H9 (cell line): ENCODE data around the gene UBE2V1. TPM values are rescaled to one million over a fixed set of nuclear protein-coding genes. Genes with fewer than 3 reads are reported as not detected.
"Not testable (repeated sequence)": the region's sequence is repeated elsewhere in the genome, so short reads cannot be mapped to it uniquely, and the experiment has no call there.

Source experiments
- DNase-seq: peaks from one replicate; pipeline ENCODE4 v3.0.0-alpha.2; 2017
- H2AFZ ChIP-seq: one replicate; pipeline ENCODE4 v1.6.1; 2013; ENCODE audit warnings: mild to moderate bottlenecking, low read length, control low read depth, moderate library complexity
- H2AK5ac ChIP-seq: 2 replicates; pipeline ENCODE4 v1.6.1; 2013; ENCODE audit warnings: low read length, control low read depth, mixed read lengths; ENCODE audit not compliant: insufficient read length
- H2BK120ac ChIP-seq: one replicate; pipeline ENCODE4 v1.6.1; 2013; ENCODE audit warnings: low read depth, mild to moderate bottlenecking, low read length, control low read depth, inconsistent platforms; ENCODE audit not compliant: poor library complexity, severe bottlenecking
- H2BK12ac ChIP-seq: 2 replicates; pipeline ENCODE4 v1.6.1; 2013; ENCODE audit warnings: low read length, control low read depth, mixed read lengths, low read depth; ENCODE audit not compliant: insufficient read length
- H2BK15ac ChIP-seq: 2 replicates; pipeline ENCODE4 v1.6.1; 2013; ENCODE audit warnings: low read depth, low read length, control low read depth
- H2BK20ac ChIP-seq: one replicate; pipeline ENCODE4 v1.6.1; 2013; ENCODE audit warnings: low read depth, mild to moderate bottlenecking, low read length, control low read depth, inconsistent platforms; ENCODE audit not compliant: poor library complexity, severe bottlenecking
- H2BK5ac ChIP-seq: 2 replicates; pipeline ENCODE4 v1.6.1; 2013; ENCODE audit warnings: low read length, control low read depth, mixed read lengths; ENCODE audit not compliant: insufficient read length
- H3K14ac ChIP-seq: 2 replicates; pipeline ENCODE4 v1.6.1; 2013; ENCODE audit warnings: low read length, control low read depth; ENCODE audit not compliant: insufficient read depth
- H3K18ac ChIP-seq: 2 replicates; pipeline ENCODE4 v1.6.1; 2013; ENCODE audit warnings: low read depth, mild to moderate bottlenecking, mixed read lengths, low read length, control low read depth; ENCODE audit not compliant: insufficient read length
- H3K23ac ChIP-seq: 2 replicates; pipeline ENCODE4 v1.6.1; 2013; ENCODE audit warnings: low read length, control low read depth, mixed read lengths, low read depth; ENCODE audit not compliant: insufficient read length
- H3K23me2 ChIP-seq: 2 replicates; pipeline ENCODE4 v1.6.1; 2013; ENCODE audit warnings: low read depth, mild to moderate bottlenecking, mixed read lengths, low read length, control low read depth; ENCODE audit not compliant: insufficient read length, poor library complexity, severe bottlenecking
- H3K27ac ChIP-seq: 2 replicates; pipeline ENCODE4 v1.5.1; 2013; ENCODE audit warnings: low read length, control low read depth, mixed read lengths, low read depth; ENCODE audit not compliant: insufficient read length
- H3K27me3 ChIP-seq: 2 replicates; pipeline ENCODE4 v1.6.1; 2013; ENCODE audit warnings: low read length, control low read depth, inconsistent platforms; ENCODE audit not compliant: insufficient read depth
- H3K4ac ChIP-seq: 2 replicates; pipeline ENCODE4 v1.6.1; 2013; ENCODE audit warnings: low read depth, mild to moderate bottlenecking, control low read depth, inconsistent platforms, low read length, moderate library complexity
- H3K4me1 ChIP-seq: 2 replicates; pipeline ENCODE4 v1.6.1; 2013; ENCODE audit warnings: low read length, control low read depth, inconsistent platforms; ENCODE audit not compliant: insufficient read depth
- H3K4me2 ChIP-seq: 2 replicates; pipeline ENCODE4 v1.6.1; 2013; ENCODE audit warnings: low read length, control low read depth, mixed read lengths; ENCODE audit not compliant: insufficient read length, insufficient read depth
- H3K56ac ChIP-seq: 2 replicates; pipeline ENCODE4 v1.6.1; 2013; ENCODE audit warnings: low read depth, mild to moderate bottlenecking, mixed read lengths, low read length, control low read depth; ENCODE audit not compliant: insufficient read length
- H3K79me1 ChIP-seq: 2 replicates; pipeline ENCODE4 v1.6.1; 2013; ENCODE audit warnings: low read depth, mild to moderate bottlenecking, moderate library complexity, low read length, control low read depth, inconsistent platforms; ENCODE audit not compliant: insufficient read depth, poor library complexity, severe bottlenecking
- H3K79me2 ChIP-seq: 2 replicates; pipeline ENCODE4 v1.6.1; 2013; ENCODE audit warnings: low read length, control low read depth, inconsistent platforms; ENCODE audit not compliant: insufficient read depth
- H3K9ac ChIP-seq: 2 replicates; pipeline ENCODE4 v1.6.1; 2013; ENCODE audit warnings: low read length, control low read depth, mixed read lengths; ENCODE audit not compliant: insufficient read length; ENCODE audit errors: extremely low read depth
- H3K9me3 ChIP-seq: one replicate; pipeline ENCODE4 v1.6.1; 2013; ENCODE audit warnings: low read depth, low read length, inconsistent platforms; ENCODE audit not compliant: control insufficient read depth
- H3T11ph ChIP-seq: one replicate; pipeline ENCODE4 v1.6.1; 2013; ENCODE audit warnings: mild to moderate bottlenecking, low read length, control low read depth, inconsistent platforms
- H4K20me1 ChIP-seq: one replicate; pipeline ENCODE4 v1.6.1; 2013; ENCODE audit not compliant: control insufficient read depth, insufficient read length, insufficient read depth
- H4K5ac ChIP-seq: 2 replicates; pipeline ENCODE4 v1.6.1; 2013; ENCODE audit warnings: low read depth, mild to moderate bottlenecking, mixed read lengths, low read length, control low read depth; ENCODE audit not compliant: insufficient read length
- H4K8ac ChIP-seq: replicated peaks from 2 replicates; pipeline ENCODE4 v1.6.1; 2013; ENCODE audit warnings: low read length, control low read depth, mixed read lengths, low read depth; ENCODE audit not compliant: insufficient read length
- H4K91ac ChIP-seq: 2 replicates; pipeline ENCODE4 v1.6.1; 2013; ENCODE audit warnings: low read depth, mild to moderate bottlenecking, moderate library complexity, mixed read lengths, low read length, control low read depth; ENCODE audit not compliant: insufficient read length
- H3K27ac Mint-ChIP-seq, 3 experiments: 2 replicates in 2 of 3; 3 replicates in 1 of 3; pipeline ENCODE4 v1.8.0; 2020 to 2021; ENCODE audit warnings: mixed read lengths in 3 of 3, mild to moderate bottlenecking in 1 of 3, moderate library complexity in 1 of 3
- H3K27me3 Mint-ChIP-seq: 2 replicates; pipeline ENCODE4 v1.8.0; 2021; ENCODE audit warnings: low read depth, mild to moderate bottlenecking, moderate library complexity, mixed read lengths
- H3K36me3 Mint-ChIP-seq, 3 experiments: 2 replicates in 2 of 3; 3 replicates in 1 of 3; pipeline ENCODE4 v1.8.0; 2020 to 2021; ENCODE audit warnings: low read depth in 3 of 3, mixed read lengths in 3 of 3; ENCODE audit not compliant: insufficient read depth in 1 of 3
- H3K4me1 Mint-ChIP-seq, 2 experiments: 2 replicates each; pipeline ENCODE4 v1.8.0; 2020; ENCODE audit warnings: mixed read lengths in 2 of 2
- H3K4me3 Mint-ChIP-seq, 2 experiments: 2 replicates in 1 of 2; 3 replicates in 1 of 2; pipeline ENCODE4 v1.8.0; 2020 to 2021; ENCODE audit warnings: mild to moderate bottlenecking in 2 of 2, mixed read lengths in 2 of 2, moderate library complexity in 1 of 2
- H3K9me3 Mint-ChIP-seq, 2 experiments: 2 replicates in 1 of 2; 3 replicates in 1 of 2; pipeline ENCODE4 v1.8.0; 2020; ENCODE audit warnings: mild to moderate bottlenecking in 2 of 2, mixed read lengths in 2 of 2, moderate library complexity in 1 of 2
- WGBS: extraction: QIAGEN DNeasy Blood & Tissue Kit; methylation state at CpG from one replicate; pipeline ENCODE4 v1.1.7; 2013; ENCODE audit warnings: missing lambda C conversion rate, low lambda C conversion rate, mixed read lengths; ENCODE audit not compliant: insufficient read length; ENCODE audit errors: extremely low coverage; 5-methylcytosine and 5-hydroxymethylcytosine counted together
- total RNA-seq: library from RNA; stranded (reverse); gene quantifications from 2 replicates; pipeline ENCODE4 v1.2.1, GENCODE V29; 2021
- TF ChIP-seq, protein P1 (sequence below): fragments of 200-600 bp; sonication (generic); conservative IDR thresholded peaks from 3 replicates; pipeline ENCODE4 v1.8.0; 2021; ENCODE audit warnings: antibody characterized with exemption, mild to moderate bottlenecking

The UBE2V1 gene
- total RNA-seq, 1 experiment from 2014 or later: 152 TPM

DNA sequence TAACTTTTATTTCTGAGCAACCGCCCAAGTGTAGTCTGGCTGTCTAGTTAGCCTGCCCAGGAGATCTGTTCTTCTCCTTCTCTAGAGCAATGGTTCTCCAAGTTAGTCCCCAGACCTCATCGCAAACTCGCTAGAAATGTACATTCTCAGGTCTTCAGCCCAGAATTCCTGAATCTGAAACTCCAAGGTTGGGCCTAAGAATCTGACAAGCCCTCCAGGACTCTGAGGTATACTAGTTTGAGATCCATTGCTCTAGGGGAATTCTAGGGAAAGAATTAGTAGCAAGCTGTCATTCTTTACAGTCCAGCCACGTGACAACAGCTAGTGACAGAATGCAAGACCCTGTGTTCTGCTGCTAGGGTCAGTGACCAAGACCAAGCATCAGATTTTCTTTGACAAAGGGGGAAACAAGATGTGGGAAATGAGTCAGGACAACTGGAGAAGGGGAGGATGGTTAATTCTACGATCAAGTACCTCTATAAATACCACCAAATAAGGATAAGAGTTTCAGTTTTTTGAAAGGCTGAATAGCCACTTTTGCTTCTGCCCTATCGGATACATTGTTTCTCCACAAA lies 5.8 kb downstream of the UBE2V1 start:
- Mint-ChIP-seq H3K27me3 (no peaks in the 10 kb centered on the region), H3K36me3 (peaks cover 4 to 26% (median 22%) of the 10 kb centered on the region in 3 experiments; a peak in 6 of 7 replicates), H3K4me3 (no peak overlapping the region), H3K27ac (no peak overlapping the region), H3K9me3 (no peaks in the 10 kb centered on the region), H3K4me1 (peaks cover 39 to 51% of the 10 kb centered on the region in 2 experiments)
- H2AK5ac ChIP-seq: no peak overlapping the region
- no peak overlapping the region for H3K4ac ChIP-seq
- no peak overlapping the region for H2BK120ac ChIP-seq
- H2BK15ac ChIP-seq: no peak overlapping the region
- H4K91ac ChIP-seq: no peak overlapping the region
- H2BK20ac ChIP-seq: no peak overlapping the region
- no peak overlapping the region for H2AFZ ChIP-seq
- no peak for DNase-seq
- TF ChIP-seq, protein P1, sequence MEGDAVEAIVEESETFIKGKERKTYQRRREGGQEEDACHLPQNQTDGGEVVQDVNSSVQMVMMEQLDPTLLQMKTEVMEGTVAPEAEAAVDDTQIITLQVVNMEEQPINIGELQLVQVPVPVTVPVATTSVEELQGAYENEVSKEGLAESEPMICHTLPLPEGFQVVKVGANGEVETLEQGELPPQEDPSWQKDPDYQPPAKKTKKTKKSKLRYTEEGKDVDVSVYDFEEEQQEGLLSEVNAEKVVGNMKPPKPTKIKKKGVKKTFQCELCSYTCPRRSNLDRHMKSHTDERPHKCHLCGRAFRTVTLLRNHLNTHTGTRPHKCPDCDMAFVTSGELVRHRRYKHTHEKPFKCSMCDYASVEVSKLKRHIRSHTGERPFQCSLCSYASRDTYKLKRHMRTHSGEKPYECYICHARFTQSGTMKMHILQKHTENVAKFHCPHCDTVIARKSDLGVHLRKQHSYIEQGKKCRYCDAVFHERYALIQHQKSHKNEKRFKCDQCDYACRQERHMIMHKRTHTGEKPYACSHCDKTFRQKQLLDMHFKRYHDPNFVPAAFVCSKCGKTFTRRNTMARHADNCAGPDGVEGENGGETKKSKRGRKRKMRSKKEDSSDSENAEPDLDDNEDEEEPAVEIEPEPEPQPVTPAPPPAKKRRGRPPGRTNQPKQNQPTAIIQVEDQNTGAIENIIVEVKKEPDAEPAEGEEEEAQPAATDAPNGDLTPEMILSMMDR: no peak
- no peak overlapping the region for H3K4me2 ChIP-seq
- peaks cover 66% of the 10 kb centered on the region; the same call in 1 of the 2 replicates for H3K79me2 ChIP-seq
- H3K23me2 ChIP-seq: peaks cover 6% of the 10 kb centered on the region
- H4K20me1 ChIP-seq: peaks cover 2% of the 10 kb centered on the region
- no peak overlapping the region for H2BK12ac ChIP-seq
- H3K9ac ChIP-seq: no peak overlapping the region
- H3T11ph ChIP-seq: no peak overlapping the region
- H3K9me3 ChIP-seq: no peaks in the 10 kb centered on the region
- no peak overlapping the region for H3K23ac ChIP-seq
- no peaks in the 10 kb centered on the region for H3K27me3 ChIP-seq
- H3K27ac ChIP-seq: no peak overlapping the region
- H4K8ac ChIP-seq: no peak overlapping the region
- peaks cover 3% of the 10 kb centered on the region for H3K4me1 ChIP-seq
- H3K56ac ChIP-seq: no peak overlapping the region
- WGBS: no CpG with 5 or more reads among the region's 6 CpGs
- H3K14ac ChIP-seq: no peak overlapping the region
- H3K79me1 ChIP-seq: peaks cover 7% of the 10 kb centered on the region
- no peak overlapping the region for H3K18ac ChIP-seq
- no peak overlapping the region for H4K5ac ChIP-seq
- no peak overlapping the region for H2BK5ac ChIP-seq

DNA sequence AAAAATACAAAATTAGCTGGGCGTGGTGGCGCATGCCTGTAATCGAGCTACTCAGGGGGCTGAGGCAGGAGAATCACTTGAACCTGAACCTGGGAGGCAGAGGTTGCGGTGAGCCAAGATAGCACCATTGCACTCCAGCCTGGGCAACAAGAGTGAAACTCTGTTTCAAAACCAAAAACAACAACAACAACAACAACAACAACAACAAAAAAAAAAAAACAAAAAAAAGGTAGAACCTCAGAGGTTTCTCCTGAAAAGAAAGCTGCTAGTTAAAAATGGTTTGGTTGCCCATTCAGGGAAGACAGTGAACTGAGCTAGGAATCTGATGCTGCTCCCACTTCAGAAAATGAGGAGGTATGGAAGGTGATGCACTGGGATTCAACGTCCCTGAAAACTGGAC lies 6.3 kb downstream of the UBE2V1 start:
- H3K27ac Mint-ChIP-seq, H2AK5ac ChIP-seq, H3K27ac ChIP-seq, H2BK20ac ChIP-seq, DNase-seq, H3K18ac ChIP-seq, H3K14ac ChIP-seq, H3K23me2 ChIP-seq, H2BK120ac ChIP-seq, H3K23ac ChIP-seq, H3K4ac ChIP-seq, H3K4me3 Mint-ChIP-seq, H2BK5ac ChIP-seq, H3K27me3 ChIP-seq, H3K27me3 Mint-ChIP-seq, H3T11ph ChIP-seq, H3K4me2 ChIP-seq, H3K56ac ChIP-seq, H3K9me3 ChIP-seq, H4K20me1 ChIP-seq, H2AFZ ChIP-seq, H3K9me3 Mint-ChIP-seq, H2BK12ac ChIP-seq, H2BK15ac ChIP-seq, H3K79me1 ChIP-seq, H4K91ac ChIP-seq, H4K5ac ChIP-seq, H3K9ac ChIP-seq, H4K8ac ChIP-seq, H3K4me1 ChIP-seq: not testable (repeated sequence)
- peaks cover 39 to 50% of the 10 kb centered on the region in 2 experiments for H3K4me1 Mint-ChIP-seq
- H3K36me3 Mint-ChIP-seq: peaks cover 4 to 26% (median 21%) of the 10 kb centered on the region in 3 experiments; a peak in 6 of 7 replicates
- no CpG with 5 or more reads among the region's 5 CpGs for WGBS
- peaks cover 66% of the 10 kb centered on the region; the same call in 1 of the 2 replicates for H3K79me2 ChIP-seq
